Mammary epithelial cell (primary cell): ENCODE measurements around the gene PSMB8.

ENCODE experiments used
- EZH2 ChIP-seq: IDR thresholded peaks from 2 replicates; pipeline ENCODE4 v1.6.1; 2012; ENCODE audit warnings: low read length, inconsistent platforms, borderline replicate concordance
- TF ChIP-seq, protein P1 (sequence below), 2 donors: IDR thresholded peaks in 1 of 2; conservative IDR thresholded peaks in 1 of 2; 2 replicates each; pipeline ENCODE4 v1.5.1; 2011 to 2012; ENCODE audit warnings: inconsistent platforms in 2 of 2, low read length in 2 of 2, mild to moderate bottlenecking in 2 of 2, control low read depth in 1 of 2, low read depth in 1 of 2; ENCODE audit not compliant: insufficient read depth in 1 of 2; ENCODE audit errors: extremely low read depth in 1 of 2

DNA sequence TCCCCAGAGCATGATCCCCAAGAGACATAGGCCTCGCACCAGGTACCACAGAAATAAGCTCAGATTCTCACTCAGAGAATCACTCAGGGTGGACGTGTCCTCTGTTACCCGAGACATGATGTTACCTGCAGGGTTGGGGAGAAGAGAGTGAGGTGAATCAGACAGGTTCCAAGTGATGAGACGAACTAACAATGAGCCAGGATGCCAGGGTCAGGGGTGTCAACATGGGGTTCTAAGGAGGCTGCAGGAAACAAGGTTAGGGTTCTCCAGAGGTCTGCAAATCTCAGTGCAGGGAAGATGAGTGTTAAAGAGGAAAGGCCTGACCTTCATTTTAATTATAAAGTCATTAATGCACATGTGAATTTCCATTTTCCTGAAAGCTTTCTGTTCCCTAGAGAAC lies 7.2 kb upstream of the PSMB8 start:
- TF ChIP-seq, protein P1, sequence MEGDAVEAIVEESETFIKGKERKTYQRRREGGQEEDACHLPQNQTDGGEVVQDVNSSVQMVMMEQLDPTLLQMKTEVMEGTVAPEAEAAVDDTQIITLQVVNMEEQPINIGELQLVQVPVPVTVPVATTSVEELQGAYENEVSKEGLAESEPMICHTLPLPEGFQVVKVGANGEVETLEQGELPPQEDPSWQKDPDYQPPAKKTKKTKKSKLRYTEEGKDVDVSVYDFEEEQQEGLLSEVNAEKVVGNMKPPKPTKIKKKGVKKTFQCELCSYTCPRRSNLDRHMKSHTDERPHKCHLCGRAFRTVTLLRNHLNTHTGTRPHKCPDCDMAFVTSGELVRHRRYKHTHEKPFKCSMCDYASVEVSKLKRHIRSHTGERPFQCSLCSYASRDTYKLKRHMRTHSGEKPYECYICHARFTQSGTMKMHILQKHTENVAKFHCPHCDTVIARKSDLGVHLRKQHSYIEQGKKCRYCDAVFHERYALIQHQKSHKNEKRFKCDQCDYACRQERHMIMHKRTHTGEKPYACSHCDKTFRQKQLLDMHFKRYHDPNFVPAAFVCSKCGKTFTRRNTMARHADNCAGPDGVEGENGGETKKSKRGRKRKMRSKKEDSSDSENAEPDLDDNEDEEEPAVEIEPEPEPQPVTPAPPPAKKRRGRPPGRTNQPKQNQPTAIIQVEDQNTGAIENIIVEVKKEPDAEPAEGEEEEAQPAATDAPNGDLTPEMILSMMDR (conservative IDR thresholded peaks at IDR 0.05 in 1 of 2, IDR thresholded peaks at IDR 0.05 in 1 of 2; ENCODE audit: extremely low read depth in 1 of 2, insufficient read depth in 1 of 2, low read depth in 1 of 2, low read length in 2 of 2): no peak
- TF ChIP-seq EZH2: no peak
